HG03066 (cell line): Measurements from ENCODE around the gene HEY2.

Source experiments
- ATAC-seq: cut with Tn5 transposase; IDR thresholded peaks from one replicate; pipeline ENCODE4 v1.9.1; 2021; ENCODE audit warnings: low read depth; ENCODE audit not compliant: unreplicated experiment

The HEY2 gene

DNA sequence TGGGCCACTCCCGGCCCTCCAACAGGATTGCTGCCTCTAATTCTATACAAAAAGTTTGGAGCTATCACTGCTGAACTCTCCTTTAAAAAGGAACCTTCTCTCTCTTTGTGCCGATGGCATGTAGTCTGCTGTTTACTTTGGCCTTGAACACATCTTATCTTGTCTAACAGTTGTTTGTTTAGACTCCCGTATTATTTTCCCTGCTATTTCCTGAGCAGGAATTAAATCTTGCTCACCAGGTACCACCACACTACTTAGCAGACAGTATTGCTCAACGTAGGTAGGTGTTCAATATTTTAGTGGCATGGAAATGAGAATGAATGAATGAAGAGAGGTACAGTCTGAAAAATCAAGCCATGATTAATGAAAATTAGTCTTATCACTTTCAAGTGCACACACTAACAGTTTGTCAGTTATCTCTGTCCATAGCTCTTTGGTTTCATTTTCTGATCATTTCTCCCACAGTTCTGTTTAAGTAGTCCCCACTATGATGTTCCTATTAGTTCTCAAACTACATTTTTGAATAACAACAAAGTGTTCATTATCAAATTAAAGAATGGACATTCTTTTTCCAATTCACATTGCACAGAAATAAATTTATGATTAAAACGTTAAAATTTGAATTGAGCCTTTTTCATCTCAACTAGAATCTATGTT, 6.8 kb upstream of the HEY2 start:
- ATAC-seq = no peak

DNA sequence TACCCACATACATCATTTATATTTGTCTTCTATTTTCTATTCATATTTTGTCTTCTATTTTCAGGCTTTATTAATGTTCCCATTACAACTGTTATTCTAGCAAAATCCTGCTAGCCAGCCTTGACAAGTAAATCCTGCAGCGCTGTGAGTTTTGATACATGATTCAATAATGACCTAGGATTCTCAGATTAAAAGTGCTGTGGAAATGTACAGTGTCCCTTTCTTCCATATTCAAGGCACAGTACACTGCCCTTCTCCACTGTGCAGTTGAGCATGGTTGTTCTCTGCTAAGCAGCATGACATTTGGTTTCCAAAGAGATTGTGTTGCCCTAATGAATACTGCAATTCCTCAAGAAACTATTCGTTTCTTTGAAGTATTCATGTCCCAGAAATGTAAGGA, 5.8 kb upstream of the HEY2 start:
- ATAC-seq = no peak

DNA sequence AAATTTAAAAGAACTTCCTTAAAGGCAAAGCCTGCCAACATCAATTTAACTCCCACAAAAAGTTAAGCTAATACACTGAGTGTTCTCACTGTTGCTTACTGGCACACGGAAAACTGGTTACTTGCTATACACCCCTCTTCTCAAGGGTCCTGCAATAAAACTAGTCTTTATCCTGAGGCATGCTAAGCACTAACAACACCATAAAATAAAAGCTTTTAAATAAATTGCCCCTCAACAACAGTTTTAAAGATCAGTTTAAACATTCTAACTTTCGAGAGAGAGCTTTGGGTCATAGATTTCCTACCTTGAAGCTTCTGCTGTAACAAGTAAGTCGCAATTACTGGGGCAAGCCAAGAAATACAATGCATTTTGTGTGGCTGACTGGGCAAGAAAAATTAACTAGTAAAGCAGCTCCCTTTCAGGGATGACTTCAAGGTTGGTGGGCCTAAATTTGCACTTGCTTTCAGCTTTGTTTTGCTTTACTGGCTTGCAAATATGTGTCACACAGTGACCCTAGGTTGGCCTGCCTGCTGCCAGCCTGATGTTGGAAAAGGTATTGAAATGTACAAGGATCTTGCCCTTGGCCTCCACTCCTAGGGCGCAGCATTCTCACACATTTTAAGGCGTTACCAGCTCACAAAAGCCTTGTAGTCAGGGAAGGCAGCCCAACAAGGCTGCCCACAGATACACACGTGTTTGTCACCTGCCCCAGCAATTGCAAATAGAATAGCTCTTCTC, 4.0 kb upstream of the HEY2 start:
- ATAC-seq = no peak

DNA sequence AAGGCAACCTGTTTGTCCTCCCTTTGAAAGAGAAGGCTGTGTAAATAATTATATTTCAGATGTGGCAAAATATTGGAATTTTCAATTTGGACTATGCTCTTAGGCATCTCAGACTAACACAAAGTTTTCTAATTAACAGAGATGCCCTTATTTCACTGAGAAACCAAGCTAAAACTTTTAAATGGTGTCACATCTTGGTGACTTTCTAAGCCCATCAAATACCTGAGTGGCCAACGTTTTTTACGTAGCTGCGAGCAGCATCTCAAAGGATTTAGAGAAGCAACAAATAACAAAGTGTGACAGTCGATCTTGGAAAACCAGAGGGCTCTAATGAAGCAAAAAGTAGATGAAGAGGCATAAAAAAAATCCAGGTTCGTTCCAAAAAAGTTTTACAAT, 3.4 kb upstream of the HEY2 start:
- no peak for ATAC-seq

- peak; percentile 50 for ATAC-seq
These were observed 2.5 kb upstream of the HEY2 start for GRCh38 chr6:125746731-125747588.

DNA sequence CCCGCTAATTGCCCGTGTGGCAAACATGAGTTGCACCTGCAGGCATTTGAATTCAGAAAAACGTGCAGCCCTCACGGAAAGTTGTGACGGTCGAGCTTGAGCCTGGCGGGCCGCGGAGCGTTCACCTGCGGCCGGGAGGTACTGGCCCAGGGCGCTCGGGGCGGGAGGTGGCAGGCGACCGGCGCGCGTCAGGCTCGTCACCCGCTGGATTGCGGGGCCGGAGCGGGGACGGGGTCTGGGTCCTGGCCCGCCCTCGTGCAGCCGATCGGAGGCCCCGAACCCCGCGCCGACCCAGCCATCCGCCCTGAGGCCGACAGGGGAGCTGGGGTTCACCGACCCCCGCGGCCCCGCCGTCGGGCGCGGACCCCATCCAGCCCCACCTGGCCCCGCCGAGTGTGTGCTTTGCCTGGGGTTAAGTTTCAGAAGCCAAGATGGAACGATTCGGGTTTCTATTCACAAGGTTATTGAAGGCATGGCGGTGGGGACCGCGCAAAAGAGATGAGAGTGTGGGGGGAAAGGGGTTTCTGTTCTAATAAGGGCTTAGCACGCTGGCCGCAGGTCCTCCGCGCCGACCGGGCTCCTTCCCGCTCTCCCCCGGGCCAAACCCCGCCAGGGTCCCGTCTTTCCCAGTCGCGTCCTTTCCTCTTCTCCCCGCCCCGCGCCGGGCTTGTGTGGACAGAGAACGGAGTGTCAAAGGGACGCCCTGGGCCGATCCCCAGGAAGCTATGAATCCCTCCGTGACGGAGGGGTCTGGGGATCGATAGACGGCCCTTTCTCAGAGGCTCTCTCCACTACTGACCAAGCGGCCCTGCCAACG, 1.6 kb upstream of the HEY2 start:
- ATAC-seq = no peak

DNA sequence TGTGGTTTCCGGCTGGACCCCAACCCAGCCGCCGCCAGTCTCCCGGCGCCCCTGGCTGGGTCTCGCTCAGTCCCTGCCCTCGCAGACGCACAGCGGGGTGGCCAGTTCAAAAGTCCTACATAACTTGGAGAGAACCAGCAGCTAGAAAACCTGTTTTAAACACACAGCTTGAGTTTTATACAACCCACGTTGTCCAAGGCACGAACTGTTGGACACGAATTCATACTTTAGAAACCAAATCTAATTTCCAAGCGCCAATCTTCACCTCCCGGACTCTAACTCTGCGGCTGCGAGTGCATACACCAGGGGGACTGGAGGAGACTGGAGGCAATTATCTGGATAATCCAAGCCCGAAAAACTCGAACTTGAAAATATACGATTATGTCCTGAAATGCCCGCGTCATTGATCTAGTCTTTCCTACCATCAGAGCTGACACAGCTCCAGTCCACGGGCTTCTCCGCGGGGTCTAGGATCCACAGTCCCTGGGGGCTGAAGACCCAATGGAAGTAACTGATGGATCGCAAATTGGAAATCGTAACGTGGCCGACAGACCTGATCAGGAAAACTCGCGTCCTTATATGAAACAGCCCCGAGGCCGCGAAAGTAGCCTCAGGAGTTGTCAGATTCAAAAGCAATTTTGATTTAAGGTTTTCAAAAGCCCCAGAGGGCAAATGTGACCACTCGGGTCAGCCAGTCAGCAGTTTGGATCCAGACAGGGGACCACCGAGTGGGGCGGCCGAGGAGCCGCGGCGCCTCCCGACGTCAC, 843 bp upstream of the HEY2 start:
- no peak for ATAC-seq

GRCh38 chr6:125749865-125750691, 646 bp downstream of the HEY2 start:
- no peak for ATAC-seq

DNA sequence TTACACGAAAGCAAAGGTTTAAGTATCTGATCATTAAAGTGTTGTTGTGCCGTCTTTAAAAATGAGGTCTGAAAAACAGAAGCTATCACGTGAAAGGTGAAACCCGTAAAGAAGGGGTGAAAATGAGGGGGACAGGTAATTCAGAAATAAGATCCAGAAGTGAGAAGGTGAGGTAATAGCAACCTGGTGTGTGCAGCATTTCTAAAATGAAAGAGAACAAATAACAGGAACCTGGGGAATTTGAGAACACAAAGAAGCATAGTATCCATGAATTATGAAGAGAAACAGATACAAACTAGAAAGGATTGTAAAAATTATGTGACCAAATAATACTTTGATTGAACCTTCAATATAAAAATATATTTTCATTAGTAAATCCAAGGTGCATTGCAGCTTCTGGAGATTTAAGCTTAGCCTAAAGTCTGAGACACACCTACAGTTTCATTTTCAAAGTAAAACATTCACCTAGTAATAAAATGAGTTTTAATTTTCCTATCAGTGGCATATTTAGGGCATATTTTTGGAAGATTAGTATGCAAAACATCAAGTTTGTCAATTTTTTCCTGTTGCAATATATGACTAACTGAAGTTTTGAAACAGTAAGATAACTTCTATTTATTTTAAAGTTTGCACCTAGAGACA, 1.4 kb downstream of the HEY2 start:
- ATAC-seq = no peak

DNA sequence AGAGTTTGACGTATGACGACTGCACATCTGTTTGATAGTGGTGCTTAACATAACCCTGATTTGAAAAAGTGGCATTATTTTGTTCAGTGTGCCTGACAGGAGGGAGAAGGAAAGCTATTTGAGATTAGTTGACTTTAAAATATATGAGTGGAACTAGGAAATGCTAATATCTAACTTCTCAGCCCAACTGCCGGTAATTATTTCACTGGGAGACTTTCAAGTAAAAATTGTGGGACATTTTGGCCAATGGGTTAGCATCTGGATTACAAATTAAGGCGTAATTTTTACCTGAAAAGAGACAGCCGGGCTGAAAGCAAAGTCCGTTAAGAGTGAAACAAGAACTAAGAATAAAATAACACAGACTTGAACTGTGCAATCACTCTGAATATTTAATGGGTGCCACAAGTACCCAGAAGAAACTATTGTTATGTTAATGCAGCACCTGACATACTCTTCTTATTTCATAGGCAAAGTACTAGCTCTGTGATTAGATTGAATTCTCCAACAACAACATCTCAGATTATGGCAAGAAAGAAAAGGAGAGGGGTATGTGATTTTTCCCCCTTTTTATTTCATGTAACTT, 2.0 kb downstream of the HEY2 start:
- ATAC-seq = no peak

- no peak for ATAC-seq
These were observed 3.3 kb downstream of the HEY2 start for GRCh38 chr6:125752773-125753172.

DNA sequence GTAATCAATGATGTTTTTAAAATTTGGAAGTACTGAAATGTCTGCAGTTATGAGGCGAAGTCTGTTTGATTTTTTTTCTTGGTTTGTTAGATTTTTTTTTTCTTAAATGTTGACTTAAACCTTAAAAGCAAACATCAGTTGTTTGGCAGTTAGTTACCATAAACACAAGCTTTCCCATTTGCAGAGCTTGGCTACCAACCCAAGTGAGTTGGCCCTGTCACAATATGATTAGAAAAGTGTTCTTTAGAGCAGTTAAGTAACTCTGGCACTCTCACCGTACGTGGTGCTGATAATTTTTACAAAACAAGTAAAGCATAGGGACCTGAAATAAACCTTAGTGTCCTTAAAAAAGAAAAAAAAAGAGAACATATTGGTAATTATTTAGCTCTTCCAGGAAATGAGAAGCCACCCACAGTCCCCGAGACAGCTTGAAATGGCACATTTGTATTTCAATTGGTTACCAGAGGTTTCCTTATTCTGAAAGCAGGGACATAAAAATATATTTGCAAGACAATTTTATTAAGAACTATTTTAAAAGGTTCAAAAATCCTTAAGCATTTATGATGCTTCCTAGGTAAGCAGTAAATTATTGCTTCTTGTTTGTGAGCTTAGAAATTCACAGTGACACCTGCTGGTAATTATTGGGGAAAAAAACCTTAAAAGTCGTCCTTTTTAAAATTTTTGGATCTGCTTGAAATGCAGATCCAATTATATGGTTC, 3.9 kb downstream of the HEY2 start:
- ATAC-seq = no peak

DNA sequence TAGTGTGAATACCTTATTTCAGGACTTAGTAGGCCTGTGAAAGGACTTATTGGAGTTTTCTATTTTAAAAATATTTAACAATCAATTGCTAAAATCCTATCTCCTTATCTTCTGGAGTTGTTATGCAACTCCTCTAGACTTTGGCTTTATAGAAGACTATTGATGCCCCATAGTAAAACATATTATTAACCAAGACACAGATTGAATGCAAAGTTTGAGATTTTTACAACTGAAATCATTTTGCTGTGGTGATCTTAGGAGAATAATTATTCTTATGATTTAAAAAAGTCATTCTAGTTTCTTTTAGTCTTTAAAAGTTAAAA, 4.5 kb downstream of the HEY2 start:
- no peak for ATAC-seq

GRCh38 chr6:125754566-125754965, 5.1 kb downstream of the HEY2 start:
- ATAC-seq = no peak

GRCh38 chr6:125759184-125759902, 9.9 kb downstream of the HEY2 start:
- ATAC-seq = no peak

DNA sequence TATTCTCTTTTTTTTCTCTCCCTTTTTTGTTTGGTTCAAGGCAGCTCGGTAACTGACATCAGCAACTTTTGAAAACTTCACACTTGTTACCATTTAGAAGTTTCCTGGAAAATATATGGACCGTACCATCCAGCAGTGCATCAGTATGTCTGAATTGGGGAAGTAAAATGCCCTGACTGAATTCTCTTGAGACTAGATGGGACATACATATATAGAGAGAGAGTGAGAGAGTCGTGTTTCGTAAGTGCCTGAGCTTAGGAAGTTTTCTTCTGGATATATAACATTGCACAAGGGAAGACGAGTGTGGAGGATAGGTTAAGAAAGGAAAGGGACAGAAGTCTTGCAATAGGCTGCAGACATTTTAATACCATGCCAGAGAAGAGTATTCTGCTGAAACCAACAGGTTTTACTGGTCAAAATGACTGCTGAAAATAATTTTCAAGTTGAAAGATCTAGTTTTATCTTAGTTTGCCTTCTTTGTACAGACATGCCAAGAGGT, 10.6 kb downstream of the HEY2 start:
- no peak for ATAC-seq

DNA sequence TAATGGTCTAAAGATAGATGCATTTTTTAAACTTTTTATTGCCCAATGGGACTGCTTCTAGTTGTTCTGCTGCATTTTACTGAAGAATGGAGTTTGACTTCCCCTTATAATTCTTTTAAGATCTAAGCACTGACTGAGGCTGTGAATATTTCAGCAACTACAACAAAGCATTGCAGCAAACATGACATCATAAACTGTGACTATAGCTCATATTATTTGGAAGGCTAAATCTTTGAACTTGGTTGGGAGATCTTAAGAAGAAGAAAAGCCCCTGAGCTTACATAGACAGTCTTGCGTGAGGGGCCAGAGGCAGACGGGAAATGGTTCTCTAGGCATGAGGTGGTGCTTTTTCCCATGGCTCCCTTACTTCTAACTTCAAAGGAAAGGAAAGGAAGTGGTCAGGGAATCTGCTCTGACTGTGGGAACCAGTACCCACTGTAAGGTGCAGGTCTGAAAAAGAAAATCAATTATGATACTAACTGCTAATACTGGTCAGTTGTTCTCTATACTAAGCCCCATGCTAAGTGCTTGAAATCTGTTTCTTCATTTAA, 14.8 kb downstream of the HEY2 start:
- no peak for ATAC-seq
